B cell (primary cell): ENCODE data around the gene LPCAT4. TPM values are rescaled to one million over a fixed set of nuclear protein-coding genes. Genes with fewer than 3 reads are reported as not detected.
"Not testable (repeated sequence)": the region's sequence is repeated elsewhere in the genome, so short reads cannot be mapped to it uniquely, and the experiment has no call there.

Experiments used
- ATAC-seq: fragments of 200-7000 bp; cut with Tn5 transposase; one replicate; pipeline ENCODE4 v1.10.0; 2021; ENCODE audit warnings: low read depth, mild to moderate bottlenecking, moderate number of reproducible peaks, moderate library complexity
- CTCF ChIA-PET: fragments of 350-600 bp; sonication (Branson Sonifier 250); formaldehyde crosslinking; loops from one replicate; lab custom pipeline; 2021; ENCODE audit warnings: antibody characterized with exemption, inconsistent platforms; lab: Charles Lee
- POLR2A ChIA-PET: fragments of 350-600 bp; sonication (Branson Sonifier 250); formaldehyde crosslinking; loops from one replicate; lab custom pipeline; 2021; ENCODE audit warnings: antibody characterized with exemption; lab: Charles Lee
- DNase-seq: peaks from one replicate; pipeline ENCODE4 v3.0.0; 2013
- H2AFZ ChIP-seq: 2 replicates; pipeline ENCODE4 v1.6.1; 2012; ENCODE audit warnings: mild to moderate bottlenecking, low read depth, low read length; ENCODE audit not compliant: insufficient read depth, poor library complexity, severe bottlenecking
- H3K27ac ChIP-seq, 2 donors: 1 replicate in 1 of 2; 2 replicates in 1 of 2; pipeline ENCODE4 v1.5.1; 2012 to 2013; ENCODE audit warnings: low read length in 2 of 2, mild to moderate bottlenecking in 2 of 2, moderate library complexity in 1 of 2
- H3K27me3 ChIP-seq, 4 experiments: fragments of 200-600 bp in 1 of 4; sonication (generic) in 1 of 4; replicated peaks in 1 of 4; 1 replicate in 2 of 4; 2 replicates in 2 of 4; pipeline versions ENCODE4 v1.6.1 to v1.7.0; 2013 to 2016; ENCODE audit warnings: low read length in 3 of 4, mild to moderate bottlenecking in 2 of 4, mixed read lengths in 1 of 4, moderate library complexity in 1 of 4; ENCODE audit not compliant: insufficient read depth in 4 of 4, control insufficient read depth in 3 of 4; ENCODE audit errors: control extremely low read depth in 1 of 4
- H3K36me3 ChIP-seq, 2 experiments: replicated peaks in 1 of 2; 1 replicate in 1 of 2; 2 replicates in 1 of 2; pipeline versions ENCODE4 v1.6.1 to v1.7.1; 2013; ENCODE audit warnings: low read length in 1 of 2; ENCODE audit not compliant: insufficient read depth in 2 of 2, control insufficient read depth in 1 of 2; ENCODE audit errors: control extremely low read depth in 1 of 2, extremely low read depth in 1 of 2
- H3K4me1 ChIP-seq, 2 donors: fragments of 200-600 bp in 1 of 2; sonication (generic) in 1 of 2; 1 replicate in 1 of 2; 2 replicates in 1 of 2; pipeline versions ENCODE4 v1.5.1 to v1.6.1; 2013 to 2017; ENCODE audit warnings: low read length in 2 of 2; ENCODE audit not compliant: control insufficient read depth in 2 of 2, insufficient read depth in 2 of 2
- H3K4me2 ChIP-seq: replicated peaks from 2 replicates; pipeline ENCODE3; 2012; ENCODE audit warnings: mild to moderate bottlenecking, low read depth, low read length; ENCODE audit not compliant: poor library complexity, severe bottlenecking
- H3K4me3 ChIP-seq, 5 experiments: fragments of 200-600 bp in 1 of 5; sonication (generic) in 1 of 5; 1 replicate in 3 of 5; 2 replicates in 2 of 5; pipeline versions ENCODE4 v1.5.1 to v1.7.0; 2011 to 2016; ENCODE audit warnings: low read length in 4 of 5, mild to moderate bottlenecking in 4 of 5, low read depth in 2 of 5, control low read depth in 1 of 5, moderate library complexity in 1 of 5; ENCODE audit not compliant: insufficient read depth in 1 of 5; ENCODE audit errors: control extremely low read depth in 1 of 5, extremely low read depth in 1 of 5
- H3K79me2 ChIP-seq: fragments of 200-600 bp; sonication (generic); one replicate; pipeline ENCODE4 v1.6.0; 2016; ENCODE audit warnings: low read length; ENCODE audit not compliant: control insufficient read depth, insufficient read depth
- H3K9ac ChIP-seq: fragments of 200-600 bp; sonication (generic); 2 replicates; pipeline ENCODE4 v1.6.1; 2017; ENCODE audit warnings: mild to moderate bottlenecking, low read length, moderate library complexity
- H3K9me3 ChIP-seq, 3 donors: one replicate each; pipeline versions ENCODE4 v1.6.1 to v1.7.1; 2013; ENCODE audit warnings: low read length in 2 of 3; ENCODE audit not compliant: control insufficient read depth in 2 of 3, insufficient read depth in 1 of 3; ENCODE audit errors: control extremely low read depth in 1 of 3
- H4K20me1 ChIP-seq: 2 replicates; pipeline ENCODE4 v1.6.0; 2012; ENCODE audit warnings: mild to moderate bottlenecking, low read length; ENCODE audit not compliant: insufficient read depth, control insufficient read depth, poor library complexity, severe bottlenecking
- H3K27ac Mint-ChIP-seq: one replicate; pipeline ENCODE4 v1.8.0; 2021; ENCODE audit warnings: mixed read lengths
- H3K27me3 Mint-ChIP-seq: one replicate; pipeline ENCODE4 v1.8.0; 2021; ENCODE audit warnings: mixed read lengths
- H3K4me1 Mint-ChIP-seq: one replicate; pipeline ENCODE4 v1.8.0; 2021; ENCODE audit warnings: mixed read lengths
- H3K4me3 Mint-ChIP-seq: one replicate; pipeline ENCODE4 v1.8.0; 2021; ENCODE audit warnings: mixed read lengths
- H3K9me3 Mint-ChIP-seq: one replicate; pipeline ENCODE4 v1.8.0; 2022; ENCODE audit warnings: mixed read lengths; ENCODE audit not compliant: insufficient read depth
- EZH2 ChIP-seq: IDR thresholded peaks from 2 replicates; pipeline ENCODE4 v1.6.1; 2012; ENCODE audit warnings: borderline replicate concordance, low read depth, mild to moderate bottlenecking, moderate library complexity, low read length; ENCODE audit not compliant: insufficient read depth, poor library complexity, severe bottlenecking
- WGBS: methylation state at CpG from one replicate; pipeline ENCODE4 v1.1.5; 2013; ENCODE audit warnings: missing lambda C conversion rate; ENCODE audit not compliant: insufficient coverage; 5-methylcytosine and 5-hydroxymethylcytosine counted together
- intact Hi-C: fragments of 100-400 bp; cut with micrococcal nuclease; formaldehyde crosslinking; loops from one replicate; pipeline ENCODE4 v1.10.0; 2022
- polyA plus RNA-seq: library from polyadenylated mRNA; depleted of rRNA; stranded (reverse); fragments of >200 nt; gene quantifications from 2 replicates; pipeline ENCODE4 v1.2.3, GENCODE V29; 2012
- total RNA-seq, 2 donors: library from RNA; stranded (reverse); fragments of 120-200 nt in 1 of 2; gene quantifications; 1 replicate in 1 of 2; 2 replicates in 1 of 2; pipeline versions ENCODE4 v1.2.3 to v1.2.4, GENCODE V29; 2013 to 2022
- TF ChIP-seq, protein P1 (sequence below): fragments of 200-600 bp; IDR thresholded peaks from one replicate; pipeline ENCODE4 v1.8.0; 2022; ENCODE audit warnings: antibody characterized with exemption, mild to moderate bottlenecking

LPCAT4 gene
- total and polyA plus RNA-seq, 2 donors (not counting 1 experiment from before 2014, with no cell fraction given), result 64.2 to 76.3 TPM

- POLR2A ChIA-PET, result no interaction called here
Measured at GRCh38 chr15:34354286-34354685, 12.7 kb downstream of the LPCAT4 start.

GRCh38 chr15:34353627-34354026, 13.4 kb downstream of the LPCAT4 start:
- Histone ChIP-seq H3K79me2 (no peaks in the 10 kb centered on the region), H3K4me2 (no peak overlapping the region), H3K4me1 (no peaks in the 10 kb centered on the region), H3K4me3 (no peak overlapping the region), H2AFZ (no peak overlapping the region), H3K9ac (no peak overlapping the region), H4K20me1 (no peaks in the 10 kb centered on the region), H3K9me3 (no peaks in the 10 kb centered on the region), H3K27me3 (no peaks in the 10 kb centered on the region), H3K27ac (no peak overlapping the region), H3K36me3 (peaks cover 0 to 8% of the 10 kb centered on the region in 2 experiments)
- WGBS, result 95% methylated on average over 2 of the region's 2 CpGs
- DNase-seq (no peak), ATAC-seq (no peak)
- Mint-ChIP-seq H3K4me3 (no peak overlapping the region), H3K9me3 (no peaks in the 10 kb centered on the region), H3K27ac (no peak overlapping the region), H3K4me1 (no peaks in the 10 kb centered on the region), H3K27me3 (no peaks in the 10 kb centered on the region)
- TF ChIP-seq, protein P1, sequence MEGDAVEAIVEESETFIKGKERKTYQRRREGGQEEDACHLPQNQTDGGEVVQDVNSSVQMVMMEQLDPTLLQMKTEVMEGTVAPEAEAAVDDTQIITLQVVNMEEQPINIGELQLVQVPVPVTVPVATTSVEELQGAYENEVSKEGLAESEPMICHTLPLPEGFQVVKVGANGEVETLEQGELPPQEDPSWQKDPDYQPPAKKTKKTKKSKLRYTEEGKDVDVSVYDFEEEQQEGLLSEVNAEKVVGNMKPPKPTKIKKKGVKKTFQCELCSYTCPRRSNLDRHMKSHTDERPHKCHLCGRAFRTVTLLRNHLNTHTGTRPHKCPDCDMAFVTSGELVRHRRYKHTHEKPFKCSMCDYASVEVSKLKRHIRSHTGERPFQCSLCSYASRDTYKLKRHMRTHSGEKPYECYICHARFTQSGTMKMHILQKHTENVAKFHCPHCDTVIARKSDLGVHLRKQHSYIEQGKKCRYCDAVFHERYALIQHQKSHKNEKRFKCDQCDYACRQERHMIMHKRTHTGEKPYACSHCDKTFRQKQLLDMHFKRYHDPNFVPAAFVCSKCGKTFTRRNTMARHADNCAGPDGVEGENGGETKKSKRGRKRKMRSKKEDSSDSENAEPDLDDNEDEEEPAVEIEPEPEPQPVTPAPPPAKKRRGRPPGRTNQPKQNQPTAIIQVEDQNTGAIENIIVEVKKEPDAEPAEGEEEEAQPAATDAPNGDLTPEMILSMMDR, result no peak
- no peak for TF ChIP-seq EZH2
- ChIA-PET CTCF (interaction anchor here (1.2 to 1.7 kb wide), 2 partner anchors 14 kb away, joined by 5 read pairs; partner anchors contain the start of gene LPCAT4), POLR2A (no interaction called here)
- intact Hi-C loops, result no loop called here

More at GRCh38 chr15:34354286-34354685, 12.7 kb downstream of the LPCAT4 start:
- no peak overlapping the region for H3K27ac Mint-ChIP-seq
- H2AFZ ChIP-seq, result no peak overlapping the region
- 100% methylated on average over 6 of the region's 7 CpGs for WGBS
- H3K9me3 ChIP-seq, result no peaks in the 10 kb centered on the region
- no peak for ATAC-seq
- DNase-seq, result no peak
- no peak overlapping the region for H3K4me2 ChIP-seq
- CTCF ChIA-PET, result interaction anchor here (0.8 to 1.7 kb wide), 3 partner anchors 11 to 113 kb away, joined by 3 to 5 read pairs (median 5); partner anchors contain the start of genes NOP10 and NUTM1
- no peak overlapping the region for H3K4me3 ChIP-seq
- no peak overlapping the region for H3K27ac ChIP-seq
- intact Hi-C loops, result no loop called here
- no peak overlapping the region for H3K9ac ChIP-seq
- peaks cover 0 to 11% of the 10 kb centered on the region in 2 experiments for H3K36me3 ChIP-seq
- H4K20me1 ChIP-seq, result no peaks in the 10 kb centered on the region
- no peak for TF ChIP-seq EZH2
- TF ChIP-seq, protein P1, result no peak
- no peaks in the 10 kb centered on the region for H3K9me3 Mint-ChIP-seq
- no peaks in the 10 kb centered on the region for H3K27me3 ChIP-seq
- H3K27me3 Mint-ChIP-seq, result no peaks in the 10 kb centered on the region
- no peaks in the 10 kb centered on the region for H3K4me1 Mint-ChIP-seq
- H3K4me3 Mint-ChIP-seq, result no peak overlapping the region
- H3K79me2 ChIP-seq, result no peaks in the 10 kb centered on the region
- no peaks in the 10 kb centered on the region for H3K4me1 ChIP-seq

GRCh38 chr15:34352996-34353395, 14.0 kb downstream of the LPCAT4 start:
- intact Hi-C loops, H3K27ac ChIP-seq, H4K20me1 ChIP-seq, H3K27me3 ChIP-seq, H3K4me1 ChIP-seq, H3K27me3 Mint-ChIP-seq, H3K27ac Mint-ChIP-seq, H2AFZ ChIP-seq, H3K9ac ChIP-seq, DNase-seq, H3K36me3 ChIP-seq, H3K4me3 ChIP-seq, H3K4me3 Mint-ChIP-seq, H3K4me2 ChIP-seq, H3K4me1 Mint-ChIP-seq, H3K9me3 Mint-ChIP-seq, H3K9me3 ChIP-seq, H3K79me2 ChIP-seq, ATAC-seq: not testable (repeated sequence)
- CTCF ChIA-PET, result interaction anchor here (1.2 kb wide), 1 partner anchor 14 kb away, joined by 5 read pairs; the partner anchor contains the start of gene LPCAT4
- 96% methylated on average over 5 of the region's 12 CpGs for WGBS
- POLR2A ChIA-PET, result interaction anchor here (0.7 kb wide), 1 partner anchor 143 kb away, joined by 6 read pairs; no protein-coding TSS in a partner anchor
